Nephron progenitor cell (in vitro differentiated cells): Measurements from ENCODE around the gene TEAD3.

Experiments
- DNase-seq: peaks from one replicate; pipeline ENCODE4 v3.0.0; 2021
- H3K27ac Mint-ChIP-seq: 2 replicates; pipeline ENCODE4 v1.8.0; 2021; ENCODE audit warnings: mild to moderate bottlenecking, moderate library complexity, mixed read lengths
- H3K27me3 Mint-ChIP-seq: 2 replicates; pipeline ENCODE4 v1.8.0; 2021; ENCODE audit warnings: mild to moderate bottlenecking, low read depth, mixed read lengths; ENCODE audit not compliant: poor library complexity
- H3K36me3 Mint-ChIP-seq: 2 replicates; pipeline ENCODE4 v1.8.0; 2021; ENCODE audit warnings: low read depth, mixed read lengths
- H3K4me1 Mint-ChIP-seq: 2 replicates; pipeline ENCODE4 v1.8.0; 2021; ENCODE audit warnings: mixed read lengths
- H3K4me3 Mint-ChIP-seq: 2 replicates; pipeline ENCODE4 v1.8.0; 2021; ENCODE audit warnings: mild to moderate bottlenecking, moderate library complexity, mixed read lengths
- H3K9me3 Mint-ChIP-seq: 2 replicates; pipeline ENCODE4 v1.8.0; 2021; ENCODE audit warnings: mild to moderate bottlenecking, moderate library complexity, mixed read lengths
- TF ChIP-seq, protein P1 (sequence below): fragments of 200-600 bp; sonication (generic); IDR thresholded peaks from 2 replicates; pipeline ENCODE4 v1.5.0; 2021; ENCODE audit warnings: antibody characterized with exemption

TEAD3 gene

GRCh38 chr6:35429463-35429862, 67.4 kb downstream of the TEAD3 start:
- H3K4me3 Mint-ChIP-seq, result no peak overlapping the region
- H3K9me3 Mint-ChIP-seq, result peaks cover 15% of the 10 kb centered on the region
- TF ChIP-seq, protein P1, sequence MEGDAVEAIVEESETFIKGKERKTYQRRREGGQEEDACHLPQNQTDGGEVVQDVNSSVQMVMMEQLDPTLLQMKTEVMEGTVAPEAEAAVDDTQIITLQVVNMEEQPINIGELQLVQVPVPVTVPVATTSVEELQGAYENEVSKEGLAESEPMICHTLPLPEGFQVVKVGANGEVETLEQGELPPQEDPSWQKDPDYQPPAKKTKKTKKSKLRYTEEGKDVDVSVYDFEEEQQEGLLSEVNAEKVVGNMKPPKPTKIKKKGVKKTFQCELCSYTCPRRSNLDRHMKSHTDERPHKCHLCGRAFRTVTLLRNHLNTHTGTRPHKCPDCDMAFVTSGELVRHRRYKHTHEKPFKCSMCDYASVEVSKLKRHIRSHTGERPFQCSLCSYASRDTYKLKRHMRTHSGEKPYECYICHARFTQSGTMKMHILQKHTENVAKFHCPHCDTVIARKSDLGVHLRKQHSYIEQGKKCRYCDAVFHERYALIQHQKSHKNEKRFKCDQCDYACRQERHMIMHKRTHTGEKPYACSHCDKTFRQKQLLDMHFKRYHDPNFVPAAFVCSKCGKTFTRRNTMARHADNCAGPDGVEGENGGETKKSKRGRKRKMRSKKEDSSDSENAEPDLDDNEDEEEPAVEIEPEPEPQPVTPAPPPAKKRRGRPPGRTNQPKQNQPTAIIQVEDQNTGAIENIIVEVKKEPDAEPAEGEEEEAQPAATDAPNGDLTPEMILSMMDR, result no peak
- H3K4me1 Mint-ChIP-seq, result peaks cover 27% of the 10 kb centered on the region
- peaks cover 19% of the 10 kb centered on the region for H3K36me3 Mint-ChIP-seq
- DNase-seq, result no peak
- H3K27ac Mint-ChIP-seq, result no peak overlapping the region
- H3K27me3 Mint-ChIP-seq, result no peaks in the 10 kb centered on the region

DNA sequence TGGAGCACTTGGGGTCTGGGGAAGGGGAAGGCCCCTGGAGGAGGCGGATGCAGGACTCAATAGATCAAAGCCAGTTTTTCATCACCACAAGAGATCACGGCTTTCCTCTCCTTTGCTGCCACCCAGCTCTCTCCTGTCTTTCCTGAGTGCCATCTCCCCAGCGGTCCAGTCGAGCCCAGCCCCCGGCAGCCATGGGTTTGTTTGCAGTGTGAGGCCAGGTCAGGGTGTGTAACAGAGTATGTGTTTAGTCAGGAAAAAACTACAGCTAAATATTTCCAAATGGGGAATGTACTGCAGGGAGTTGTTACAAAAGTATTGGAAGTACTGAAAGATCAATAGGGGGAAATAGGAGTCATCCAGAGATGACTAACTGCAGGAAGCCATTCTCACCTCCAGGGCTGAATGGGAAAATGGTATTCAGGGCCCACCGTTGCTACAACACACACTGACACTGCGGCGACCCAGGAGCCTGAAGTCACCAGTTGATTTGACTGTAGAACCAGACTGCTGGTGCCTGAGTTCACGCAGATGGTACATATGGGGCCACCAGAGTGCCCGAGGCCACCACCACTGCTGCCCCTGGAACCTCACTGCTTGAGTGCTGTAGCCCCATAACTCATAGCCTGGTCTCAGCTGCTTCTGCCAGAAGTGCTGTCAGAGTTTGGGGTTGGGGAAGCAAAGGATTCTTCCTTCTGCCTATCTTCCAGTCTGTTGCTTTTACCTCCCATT, 68.3 kb downstream of the TEAD3 start:
- no peaks in the 10 kb centered on the region for H3K27me3 Mint-ChIP-seq
- no peak overlapping the region for H3K4me3 Mint-ChIP-seq
- H3K36me3 Mint-ChIP-seq, result peaks cover 19% of the 10 kb centered on the region
- peaks cover 27% of the 10 kb centered on the region for H3K4me1 Mint-ChIP-seq
- no peak for DNase-seq
- H3K9me3 Mint-ChIP-seq, result peaks cover 15% of the 10 kb centered on the region
- TF ChIP-seq, protein P1, result no peak
- peak overlapping the region; percentile 55 for H3K27ac Mint-ChIP-seq

DNA sequence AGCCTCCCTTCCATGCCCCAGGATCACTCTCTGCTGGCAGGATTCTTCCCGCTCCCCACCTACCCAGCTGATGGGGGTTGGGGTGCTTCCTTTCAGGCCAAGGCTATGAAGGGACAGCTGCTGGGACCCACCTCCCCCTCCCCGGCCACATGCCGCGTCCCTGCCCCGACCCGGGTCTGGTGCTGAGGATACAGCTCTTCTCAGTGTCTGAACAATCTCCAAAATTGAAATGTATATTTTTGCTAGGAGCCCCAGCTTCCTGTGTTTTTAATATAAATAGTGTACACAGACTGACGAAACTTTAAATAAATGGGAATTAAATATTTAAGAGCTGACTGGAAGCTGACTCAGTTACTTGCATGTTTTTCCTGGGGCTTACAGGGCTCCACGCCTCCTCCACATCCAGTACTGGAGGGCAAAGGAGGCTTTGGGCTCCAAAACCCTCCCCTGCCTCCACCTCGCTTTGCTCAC, 69.0 kb downstream of the TEAD3 start:
- TF ChIP-seq, protein P1, result no peak
- H3K27ac Mint-ChIP-seq, result peak overlapping the region; percentile 55
- no peaks in the 10 kb centered on the region for H3K27me3 Mint-ChIP-seq
- peaks cover 15% of the 10 kb centered on the region for H3K9me3 Mint-ChIP-seq
- peaks cover 27% of the 10 kb centered on the region for H3K4me1 Mint-ChIP-seq
- no peak overlapping the region for H3K4me3 Mint-ChIP-seq
- DNase-seq, result no peak
- H3K36me3 Mint-ChIP-seq, result peaks cover 19% of the 10 kb centered on the region

DNA sequence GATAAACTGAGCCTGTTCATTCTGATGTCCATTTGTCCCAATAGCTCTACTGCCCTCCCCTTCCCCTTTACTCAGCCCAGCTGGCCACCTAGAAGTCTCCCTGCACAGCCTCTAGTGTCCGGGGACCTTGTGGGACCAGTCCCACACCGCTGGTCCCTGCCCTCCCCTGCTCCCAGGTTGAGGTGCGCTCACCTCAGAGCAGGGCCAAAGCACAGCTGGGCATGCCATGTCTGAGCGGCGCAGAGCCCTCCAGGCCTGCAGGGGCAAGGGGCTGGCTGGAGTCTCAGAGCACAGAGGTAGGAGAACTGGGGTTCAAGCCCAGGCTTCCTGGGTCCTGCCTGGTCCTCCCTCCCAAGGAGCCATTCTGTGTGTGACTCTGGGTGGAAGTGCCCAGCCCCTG, 69.4 kb downstream of the TEAD3 start:
- peaks cover 19% of the 10 kb centered on the region for H3K36me3 Mint-ChIP-seq
- no peak for DNase-seq
- TF ChIP-seq, protein P1, result no peak
- no peak overlapping the region for H3K4me3 Mint-ChIP-seq
- no peak overlapping the region for H3K27ac Mint-ChIP-seq
- no peaks in the 10 kb centered on the region for H3K27me3 Mint-ChIP-seq
- H3K4me1 Mint-ChIP-seq, result peaks cover 27% of the 10 kb centered on the region
- peaks cover 15% of the 10 kb centered on the region for H3K9me3 Mint-ChIP-seq

DNA sequence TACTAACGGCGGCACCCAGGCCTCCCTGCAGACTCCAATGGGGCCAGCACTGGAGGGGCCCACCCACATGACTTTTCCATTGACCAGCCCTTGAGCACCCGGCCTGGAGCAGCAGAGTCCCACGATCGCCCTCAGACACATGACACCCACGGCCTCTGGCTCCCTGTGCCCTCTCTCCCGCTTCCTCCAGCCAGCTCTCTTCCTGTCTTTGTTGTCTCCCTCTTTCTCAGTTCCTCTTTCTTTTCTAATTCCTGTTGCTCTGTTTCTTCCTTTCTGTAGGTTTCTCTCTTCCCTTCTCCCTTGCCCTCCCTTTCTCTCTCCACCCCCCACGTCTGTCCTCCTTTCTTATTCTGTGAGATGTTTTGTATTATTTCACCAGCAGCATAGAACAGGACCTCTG, 70.8 kb downstream of the TEAD3 start:
- TF ChIP-seq, protein P1, result no peak
- Mint-ChIP-seq H3K36me3 (peaks cover 23% of the 10 kb centered on the region), H3K4me1 (peaks cover 27% of the 10 kb centered on the region), H3K4me3 (no peak overlapping the region), H3K9me3 (peaks cover 15% of the 10 kb centered on the region), H3K27ac (peak overlapping the region; percentile 87), H3K27me3 (no peaks in the 10 kb centered on the region)
- no peak for DNase-seq

GRCh38 chr6:35425284-35425683, 71.6 kb downstream of the TEAD3 start:
- DNase-seq, result no peak
- Mint-ChIP-seq H3K27me3 (no peaks in the 10 kb centered on the region), H3K4me3 (no peak overlapping the region), H3K27ac (no peak overlapping the region), H3K4me1 (peaks cover 27% of the 10 kb centered on the region), H3K9me3 (peaks cover 13% of the 10 kb centered on the region), H3K36me3 (peaks cover 26% of the 10 kb centered on the region)
- TF ChIP-seq, protein P1, result no peak
